GM18517 (cell line): Measurements from ENCODE around the gene FBXO22.
"Not testable (repeated sequence)": the region's sequence is repeated elsewhere in the genome, so short reads cannot be mapped to it uniquely, and the experiment has no call there.

Source experiments
- ATAC-seq: cut with Tn5 transposase; IDR thresholded peaks from one replicate; pipeline ENCODE4 v1.9.1; 2021; ENCODE audit warnings: mild to moderate bottlenecking, moderate library complexity; ENCODE audit not compliant: unreplicated experiment

The FBXO22 gene

DNA sequence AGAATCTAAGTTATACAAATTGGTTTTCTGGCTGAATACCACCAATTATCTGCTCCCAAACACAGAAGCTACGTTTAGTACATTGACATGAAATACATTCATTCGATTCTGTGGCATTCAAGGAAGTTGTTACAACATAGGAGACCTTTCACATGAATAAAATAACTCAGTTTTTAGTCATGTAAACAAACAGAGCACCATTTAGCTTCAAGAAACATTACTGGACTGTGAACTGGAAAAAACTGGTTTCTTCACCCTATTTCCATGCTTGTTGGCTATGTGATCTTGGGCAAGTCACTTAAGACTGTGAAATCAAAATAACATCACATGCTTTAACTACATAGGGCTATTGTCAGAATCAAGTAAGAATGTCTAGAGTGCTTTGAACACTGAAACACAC, 62.4 kb downstream of the FBXO22 start:
- no peak for ATAC-seq

DNA sequence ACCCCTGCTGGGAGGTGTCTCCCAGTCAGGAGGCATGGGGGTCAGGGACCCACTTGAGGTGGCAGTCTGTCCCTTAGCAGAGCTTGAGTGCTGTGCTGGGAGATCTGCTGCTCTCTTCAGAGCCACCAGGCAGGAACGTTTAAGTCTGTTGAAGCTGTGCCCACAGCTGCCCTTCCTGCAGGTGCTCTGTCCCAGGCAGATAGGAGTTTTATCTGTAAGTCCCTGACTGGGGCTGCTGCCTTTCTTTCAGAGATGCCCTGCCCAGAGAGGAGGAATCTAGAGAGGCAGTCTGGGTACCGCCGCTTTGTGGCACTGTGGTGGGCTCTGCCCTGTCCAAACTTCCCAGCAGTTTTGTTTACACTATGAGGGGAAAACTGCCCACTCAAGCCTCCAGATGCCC, 73.1 kb downstream of the FBXO22 start:
- not testable (repeated sequence) for ATAC-seq

DNA sequence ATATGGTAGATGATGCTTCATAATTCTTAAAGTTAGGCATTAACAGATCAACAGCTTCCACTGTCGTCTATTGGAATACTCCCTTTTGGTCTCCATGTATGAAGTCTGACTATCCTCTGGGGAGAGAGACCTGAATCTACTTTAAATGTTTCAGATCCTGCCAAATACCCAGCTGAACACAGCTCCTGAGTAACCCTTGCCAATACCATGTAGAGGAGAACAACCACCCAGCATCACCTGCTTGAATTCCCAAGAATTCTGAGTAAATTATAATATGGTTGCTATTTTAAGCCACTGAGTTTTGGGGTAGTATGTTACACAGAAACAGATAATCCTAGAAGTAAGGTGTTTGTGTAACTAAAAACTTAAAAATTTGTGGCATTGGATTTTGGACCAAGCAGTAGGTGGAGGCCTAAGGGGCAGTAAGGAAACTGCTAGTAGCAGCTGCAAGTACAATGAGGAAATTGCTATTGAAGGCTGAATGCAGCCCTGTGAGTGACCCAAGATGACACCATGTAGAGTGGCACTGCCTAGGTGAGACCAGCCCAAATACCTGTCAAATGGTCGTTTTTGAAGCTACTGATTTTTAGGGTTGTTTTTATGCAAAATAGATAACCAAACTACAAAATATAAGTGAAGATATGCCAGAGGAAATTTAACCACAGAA, 77.6 kb downstream of the FBXO22 start:
- ATAC-seq, result no peak

DNA sequence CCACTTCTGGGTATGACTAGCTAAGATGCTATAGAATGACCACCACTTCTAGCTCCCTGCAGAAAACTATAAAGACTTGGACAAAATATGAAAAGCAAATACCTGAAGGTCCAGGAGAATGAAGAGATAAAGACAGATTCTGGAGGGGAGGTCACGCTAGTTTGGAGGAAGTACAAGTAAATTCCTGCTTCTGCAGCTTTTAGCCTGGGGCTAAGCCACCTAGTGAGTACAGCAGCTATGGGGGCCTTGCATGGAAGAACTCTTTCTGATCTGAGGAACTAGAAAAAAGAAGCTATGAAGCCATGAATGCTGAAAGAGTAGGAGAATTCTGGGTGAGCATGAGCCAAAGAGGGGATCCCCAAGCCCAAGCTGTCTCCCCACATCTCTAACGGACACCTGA, 78.8 kb downstream of the FBXO22 start:
- ATAC-seq, result no peak

DNA sequence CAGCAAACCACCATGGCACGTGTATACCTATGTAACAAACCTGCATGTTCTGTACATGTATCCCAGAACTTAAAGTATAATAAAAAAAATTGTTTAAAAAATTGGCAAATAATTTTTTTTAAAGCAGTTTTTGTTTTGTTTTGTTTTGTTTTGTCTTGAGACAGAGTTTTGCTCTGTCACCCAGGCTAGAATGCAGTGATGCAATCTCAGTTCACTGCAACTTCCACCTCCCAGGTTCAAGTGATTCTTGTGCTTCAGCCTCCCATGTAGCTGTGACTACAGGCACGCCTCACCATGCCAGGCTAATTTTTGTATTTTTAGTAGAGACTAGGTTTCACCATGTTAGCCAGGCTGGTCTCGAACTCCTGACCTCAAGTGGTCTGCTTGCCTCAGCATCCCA, 81.0 kb downstream of the FBXO22 start:
- ATAC-seq, result not testable (repeated sequence)

DNA sequence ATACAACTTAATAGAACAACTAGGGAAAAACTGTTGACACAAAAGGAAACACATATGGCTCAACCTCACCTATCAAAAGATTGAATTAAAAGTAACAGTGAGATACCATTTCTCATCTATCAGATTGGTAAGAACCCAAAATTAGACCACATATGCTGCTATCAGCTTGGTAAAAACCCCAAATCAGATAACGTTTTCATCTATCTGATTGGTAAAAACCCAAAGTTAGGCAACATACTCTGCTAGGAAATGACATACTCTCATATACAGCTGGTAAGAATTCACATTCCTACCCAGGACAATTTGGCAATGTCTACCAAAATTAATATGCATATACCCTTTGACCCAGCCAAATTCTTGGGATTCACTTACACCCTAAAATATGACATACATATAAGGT, 82.3 kb downstream of the FBXO22 start:
- ATAC-seq, result no peak

DNA sequence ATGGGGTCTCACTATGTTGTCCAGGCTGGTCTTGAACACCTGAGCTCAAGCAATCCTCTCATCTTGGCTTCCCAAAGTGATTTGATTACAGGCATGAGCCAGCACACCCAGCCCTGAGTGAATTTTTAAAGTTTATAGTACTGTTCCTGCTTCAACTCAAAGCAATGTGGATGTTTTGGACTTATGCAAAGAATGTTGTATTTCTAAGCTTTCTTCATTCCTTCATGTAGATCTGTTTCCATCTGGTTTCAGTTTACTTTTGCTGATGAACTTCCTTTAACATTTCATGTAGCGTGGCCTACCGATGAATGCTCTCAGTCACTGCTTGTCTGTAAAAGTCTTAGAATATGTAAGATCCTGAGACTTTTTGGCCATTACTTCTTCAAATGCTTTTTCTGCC, 85.4 kb downstream of the FBXO22 start:
- no peak for ATAC-seq

DNA sequence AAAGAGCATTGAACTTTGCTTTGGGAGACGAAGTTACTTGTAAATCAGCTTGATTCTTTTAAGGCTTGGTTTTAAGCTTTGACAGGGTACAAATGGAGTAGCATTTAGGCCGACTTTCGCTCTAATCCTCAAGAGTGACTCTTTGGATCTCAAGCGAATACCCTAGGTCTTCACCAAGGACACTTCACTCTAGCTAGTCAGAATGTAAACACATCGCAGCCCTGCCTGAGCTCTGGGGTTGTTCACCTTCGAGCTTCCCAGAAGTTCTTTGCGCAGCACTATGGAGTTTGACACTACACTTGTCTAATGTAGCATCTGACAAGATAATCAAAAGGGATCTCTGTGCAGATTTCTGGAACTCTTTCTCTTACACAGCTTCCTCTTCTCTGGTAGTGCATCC, 86.2 kb downstream of the FBXO22 start:
- no peak for ATAC-seq
